ENCODE measurements around the gene AKT1S1. TPM values are rescaled to one million over a fixed set of nuclear protein-coding genes. Genes with fewer than 3 reads are reported as not detected.

AKT1S1 gene
- total and polyA plus RNA-seq, 2 donors (not counting 1 experiment from before 2014, with no cell fraction given), result 16.6 to 23.0 TPM

GRCh38 chr19:49855676-49856573 is 21.2 kb downstream of the AKT1S1 start:
- Histone ChIP-seq H3K4me1 (ENCODE audit: control insufficient read depth in 2 of 2, insufficient read depth in 2 of 2, low read length in 2 of 2) (peaks cover 17 to 24% of the 10 kb centered on the region in 2 donors), H2AFZ (ENCODE audit: insufficient read depth, low read depth, low read length, poor library complexity, severe bottlenecking) (no peak overlapping the region), H3K36me3 (replicated peaks in 1 of 2; ENCODE audit: control extremely low read depth in 1 of 2, control insufficient read depth in 1 of 2, extremely low read depth in 1 of 2, insufficient read depth in 2 of 2, low read length in 1 of 2) (peaks cover 0 to 48% of the 10 kb centered on the region in 2 experiments), H3K79me2 (ENCODE audit: control insufficient read depth, insufficient read depth, low read length) (peaks cover 25% of the 10 kb centered on the region), H3K9ac (ENCODE audit: low read length) (no peak overlapping the region), H4K20me1 (ENCODE audit: control insufficient read depth, insufficient read depth, low read length, poor library complexity, severe bottlenecking) (peaks cover 89% of the 10 kb centered on the region), H3K27ac (ENCODE audit: low read length in 2 of 2) (peak overlapping the region in 1 of 2 donors; percentile 3), H3K4me2 (replicated peaks; ENCODE audit: low read depth, low read length, poor library complexity, severe bottlenecking) (no peak overlapping the region), H3K4me3 (ENCODE audit: control extremely low read depth in 1 of 5, extremely low read depth in 1 of 5, insufficient read depth in 1 of 5, low read depth in 2 of 5, low read length in 4 of 5) (no peak overlapping the region), H3K27me3 (replicated peaks in 1 of 4; ENCODE audit: control extremely low read depth in 1 of 4, control insufficient read depth in 3 of 4, insufficient read depth in 4 of 4, low read length in 3 of 4) (no peaks in the 10 kb centered on the region), H3K9me3 (ENCODE audit: control extremely low read depth in 1 of 3, control insufficient read depth in 2 of 3, insufficient read depth in 1 of 3, low read length in 2 of 3) (no peaks in the 10 kb centered on the region)
- H3K9me3 Mint-ChIP-seq (ENCODE audit: insufficient read depth), result no peaks in the 10 kb centered on the region
- peak; percentile 28 for DNase-seq
- peak overlapping the region; percentile 65 for H3K27ac Mint-ChIP-seq
- intact Hi-C loops (cut with micrococcal nuclease), result no loop called here
- WGBS (ENCODE audit: insufficient coverage), result 94% methylated on average over 17 of the region's 21 CpGs
- H3K27me3 Mint-ChIP-seq, result no peaks in the 10 kb centered on the region
- ATAC-seq (ENCODE audit: low read depth), result no peak
- ChIA-PET POLR2A (interaction anchor here (0.6 kb wide), 1 partner anchor 46 kb away, joined by 5 read pairs; no protein-coding TSS in a partner anchor), CTCF (no interaction called here)
- no peak overlapping the region for H3K4me3 Mint-ChIP-seq
- peaks cover 19% of the 10 kb centered on the region for H3K4me1 Mint-ChIP-seq
- TF ChIP-seq CTCF (IDR thresholded peaks at IDR 0.05), result no peak
- no peak for TF ChIP-seq EZH2 (IDR thresholded peaks at IDR 0.05; ENCODE audit: borderline replicate concordance, insufficient read depth, low read depth, low read length, poor library complexity, severe bottlenecking)

- Mint-ChIP-seq H3K27ac (peak overlapping the region; percentile 65), H3K27me3 (no peaks in the 10 kb centered on the region), H3K4me1 (peaks cover 20% of the 10 kb centered on the region), H3K9me3 (ENCODE audit: insufficient read depth) (no peaks in the 10 kb centered on the region), H3K4me3 (no peak overlapping the region)
- ChIA-PET CTCF (no interaction called here), POLR2A (interaction anchor here (0.6 kb wide), 1 partner anchor 160 kb away, joined by 3 read pairs; no protein-coding TSS in a partner anchor)
- DNase-seq (peak; percentile 44), ATAC-seq (ENCODE audit: low read depth) (no peak)
- intact Hi-C loops (cut with micrococcal nuclease), result no loop called here
- 95% methylated on average over 12 of the region's 12 CpGs for WGBS (ENCODE audit: insufficient coverage)
- H3K4me3 ChIP-seq (ENCODE audit: control extremely low read depth in 1 of 5, extremely low read depth in 1 of 5, insufficient read depth in 1 of 5, low read depth in 2 of 5, low read length in 4 of 5), result no peak overlapping the region
- no peak overlapping the region for H3K9ac ChIP-seq (ENCODE audit: low read length)
- peaks cover 17 to 25% of the 10 kb centered on the region in 2 donors for H3K4me1 ChIP-seq (ENCODE audit: control insufficient read depth in 2 of 2, insufficient read depth in 2 of 2, low read length in 2 of 2)
- H2AFZ ChIP-seq (ENCODE audit: insufficient read depth, low read depth, low read length, poor library complexity, severe bottlenecking), result no peak overlapping the region
- H4K20me1 ChIP-seq (ENCODE audit: control insufficient read depth, insufficient read depth, low read length, poor library complexity, severe bottlenecking), result peaks cover 82% of the 10 kb centered on the region
- TF ChIP-seq CTCF (IDR thresholded peaks at IDR 0.05) (no peak), EZH2 (IDR thresholded peaks at IDR 0.05; ENCODE audit: borderline replicate concordance, insufficient read depth, low read depth, low read length, poor library complexity, severe bottlenecking) (no peak)
- H3K9me3 ChIP-seq (ENCODE audit: control extremely low read depth in 1 of 3, control insufficient read depth in 2 of 3, insufficient read depth in 1 of 3, low read length in 2 of 3), result no peaks in the 10 kb centered on the region
- peaks cover 0 to 43% of the 10 kb centered on the region in 2 experiments for H3K36me3 ChIP-seq (replicated peaks in 1 of 2; ENCODE audit: control extremely low read depth in 1 of 2, control insufficient read depth in 1 of 2, extremely low read depth in 1 of 2, insufficient read depth in 2 of 2, low read length in 1 of 2)
- no peak overlapping the region for H3K4me2 ChIP-seq (replicated peaks; ENCODE audit: low read depth, low read length, poor library complexity, severe bottlenecking)
- peaks cover 26% of the 10 kb centered on the region for H3K79me2 ChIP-seq (ENCODE audit: control insufficient read depth, insufficient read depth, low read length)
- H3K27me3 ChIP-seq (replicated peaks in 1 of 4; ENCODE audit: control extremely low read depth in 1 of 4, control insufficient read depth in 3 of 4, insufficient read depth in 4 of 4, low read length in 3 of 4), result no peaks in the 10 kb centered on the region
- H3K27ac ChIP-seq (ENCODE audit: low read length in 2 of 2), result peak overlapping the region in 1 of 2 donors; percentile 3
Measured at GRCh38 chr19:49855277-49855675, 21.9 kb downstream of the AKT1S1 start.
